RWPE2 (cell line): ENCODE data around the gene MAP3K2.

Experiments used
- ATAC-seq: fragments of 200-7000 bp; cut with Tn5 transposase; 3 replicates; pipeline ENCODE4 v1.9.1; 2021; ENCODE audit warnings: low read depth
- DNase-seq: peaks from one replicate; pipeline ENCODE4 v3.0.0-alpha.2; 2020; ENCODE audit warnings: low spot score
- H3K27ac ChIP-seq: fragments of 450-650 bp; 2 replicates; pipeline ENCODE4 v1.5.1; 2017; ENCODE audit warnings: mild to moderate bottlenecking; ENCODE audit not compliant: poor library complexity, severe bottlenecking
- H3K27me3 ChIP-seq: fragments of 250-450 bp; sonication (Bioruptor Pico); 2 replicates; pipeline ENCODE4 v1.5.1; 2021; ENCODE audit warnings: mild to moderate bottlenecking, moderate library complexity; ENCODE audit not compliant: insufficient read depth, poor library complexity, severe bottlenecking
- H3K36me3 ChIP-seq: fragments of 250-450 bp; sonication (Bioruptor Pico); 2 replicates; pipeline ENCODE4 v1.5.1; 2020; ENCODE audit warnings: low read depth, mild to moderate bottlenecking, moderate library complexity
- H3K4me1 ChIP-seq: fragments of 250-450 bp; sonication (Bioruptor Pico); 2 replicates; pipeline ENCODE4 v1.5.1; 2021; ENCODE audit warnings: mild to moderate bottlenecking, moderate library complexity; ENCODE audit not compliant: insufficient read depth, poor library complexity, severe bottlenecking
- H3K4me3 ChIP-seq: fragments of 250-450 bp; sonication (Bioruptor Pico); 2 replicates; pipeline ENCODE4 v1.5.1; 2021; ENCODE audit warnings: mild to moderate bottlenecking, moderate library complexity; ENCODE audit not compliant: severe bottlenecking
- H3K9me3 ChIP-seq: fragments of 250-450 bp; sonication (Bioruptor Pico); 2 replicates; pipeline ENCODE4 v1.5.1; 2021; ENCODE audit warnings: mild to moderate bottlenecking, moderate library complexity; ENCODE audit not compliant: severe bottlenecking
- CTCF ChIP-seq: fragments of 450-650 bp; IDR thresholded peaks from one replicate; pipeline ENCODE4 v1.5.1; 2017; ENCODE audit warnings: mild to moderate bottlenecking, moderate library complexity; ENCODE audit not compliant: poor library complexity, severe bottlenecking

MAP3K2 gene

GRCh38 chr2:127371037-127371436 lies 16.7 kb downstream of the MAP3K2 start:
- no peak overlapping the region for H3K27ac ChIP-seq
- peaks cover 5% of the 10 kb centered on the region for H3K4me1 ChIP-seq
- H3K4me3 ChIP-seq, result no peak overlapping the region
- no peak for TF ChIP-seq CTCF
- H3K36me3 ChIP-seq, result no peaks in the 10 kb centered on the region
- DNase-seq (no peak), ATAC-seq (no peak)
- no peaks in the 10 kb centered on the region for H3K27me3 ChIP-seq
- peaks cover 5% of the 10 kb centered on the region for H3K9me3 ChIP-seq

- DNase-seq (no peak), ATAC-seq (peak; percentile 19; the same call in 1 of the 3 replicates)
- no peaks in the 10 kb centered on the region for H3K36me3 ChIP-seq
- peaks cover 5% of the 10 kb centered on the region for H3K4me1 ChIP-seq
- peak overlapping the region; percentile 12 for H3K27ac ChIP-seq
- no peaks in the 10 kb centered on the region for H3K27me3 ChIP-seq
- no peak for TF ChIP-seq CTCF
- H3K9me3 ChIP-seq, result peaks cover 5% of the 10 kb centered on the region
- H3K4me3 ChIP-seq, result no peak overlapping the region
Observed at GRCh38 chr2:127370010-127370409, 17.8 kb downstream of the MAP3K2 start.

GRCh38 chr2:127365211-127365643 lies 22.5 kb downstream of the MAP3K2 start:
- no peak overlapping the region for H3K27ac ChIP-seq
- peaks cover 9% of the 10 kb centered on the region for H3K4me1 ChIP-seq
- H3K36me3 ChIP-seq, result no peaks in the 10 kb centered on the region
- no peaks in the 10 kb centered on the region for H3K9me3 ChIP-seq
- TF ChIP-seq CTCF, result no peak
- peak; percentile 14; the same call in 1 of the 3 replicates for ATAC-seq
- no peak for DNase-seq
- no peak overlapping the region for H3K4me3 ChIP-seq
- H3K27me3 ChIP-seq, result no peaks in the 10 kb centered on the region

GRCh38 chr2:127362971-127363370 lies 24.8 kb downstream of the MAP3K2 start:
- no peak for DNase-seq
- TF ChIP-seq CTCF, result no peak
- Histone ChIP-seq H3K27ac (no peak overlapping the region), H3K9me3 (no peaks in the 10 kb centered on the region), H3K4me3 (no peak overlapping the region), H3K36me3 (no peaks in the 10 kb centered on the region), H3K27me3 (no peaks in the 10 kb centered on the region), H3K4me1 (peaks cover 5% of the 10 kb centered on the region)
- ATAC-seq, result no peak

- H3K27ac ChIP-seq, result no peak overlapping the region
- H3K27me3 ChIP-seq, result no peaks in the 10 kb centered on the region
- H3K9me3 ChIP-seq, result no peaks in the 10 kb centered on the region
- H3K4me1 ChIP-seq, result peaks cover 5% of the 10 kb centered on the region
- ATAC-seq, result no peak
- no peak for DNase-seq
- no peaks in the 10 kb centered on the region for H3K36me3 ChIP-seq
- TF ChIP-seq CTCF, result no peak
- H3K4me3 ChIP-seq, result no peak overlapping the region
Observed at GRCh38 chr2:127361929-127362885, 25.6 kb downstream of the MAP3K2 start.
